GM21528 (cell line): ENCODE measurements around the gene ESRRA.

Experiments
- ATAC-seq: cut with Tn5 transposase; IDR thresholded peaks from one replicate; pipeline ENCODE4 v1.9.1; 2021; ENCODE audit warnings: mild to moderate bottlenecking, moderate library complexity; ENCODE audit not compliant: unreplicated experiment, low FRiP score

ESRRA gene

DNA sequence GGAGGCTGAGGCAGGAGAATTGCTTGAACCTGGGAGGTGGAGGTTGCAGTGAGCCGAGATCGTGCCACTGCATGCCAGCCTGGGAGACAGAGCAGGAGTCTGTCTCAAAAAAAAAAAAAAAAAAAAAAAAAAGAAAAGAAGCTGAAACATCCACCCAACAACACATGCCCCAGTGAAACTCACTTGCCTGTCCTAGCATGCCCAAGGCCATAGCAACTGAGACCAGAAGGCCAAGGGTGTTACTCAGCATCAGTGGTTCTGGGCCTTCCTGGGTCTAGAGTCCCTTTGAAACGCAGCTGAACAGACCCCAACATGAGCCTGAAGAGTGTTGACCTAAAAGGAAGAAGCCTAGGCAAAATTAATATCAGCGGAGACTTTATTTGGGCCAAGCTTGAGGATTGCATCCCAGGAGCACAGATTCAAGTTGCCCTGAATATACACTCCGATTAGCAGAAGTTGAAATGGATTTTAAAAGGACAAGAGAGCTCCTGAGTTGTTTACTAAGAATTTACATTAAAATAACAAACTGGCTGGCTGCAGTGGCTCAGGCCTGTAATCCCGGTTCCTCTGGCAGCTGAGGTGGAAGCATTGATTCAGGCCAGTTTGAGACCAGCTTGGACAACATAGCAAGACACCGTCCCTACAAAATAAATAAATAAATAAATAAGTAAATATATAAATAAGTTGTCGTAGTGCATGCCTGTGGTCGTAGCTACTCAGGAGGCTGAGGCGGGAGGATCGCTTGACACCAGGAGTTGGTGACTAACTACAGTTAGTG, 19.6 kb downstream of the ESRRA start:
- no peak for ATAC-seq

DNA sequence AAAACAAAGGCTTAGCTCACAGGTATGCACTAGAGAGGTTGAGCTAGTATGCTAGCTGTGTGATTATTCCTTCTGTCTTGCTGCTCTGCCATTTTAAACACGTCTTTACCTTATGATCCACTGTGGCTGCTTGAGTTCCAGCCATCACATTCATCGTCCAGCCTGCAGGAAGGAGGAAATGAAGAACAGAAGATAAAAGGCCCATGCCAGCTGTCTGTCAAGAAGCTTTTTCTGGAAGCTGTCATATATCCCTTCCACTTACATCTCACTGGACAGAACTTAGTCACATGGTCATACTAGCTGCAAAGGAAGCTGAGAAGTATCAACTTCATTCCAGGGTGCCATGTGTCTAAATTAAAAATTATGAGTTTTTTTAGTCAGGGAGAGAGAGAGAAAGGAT, 22.1 kb downstream of the ESRRA start:
- no peak for ATAC-seq

DNA sequence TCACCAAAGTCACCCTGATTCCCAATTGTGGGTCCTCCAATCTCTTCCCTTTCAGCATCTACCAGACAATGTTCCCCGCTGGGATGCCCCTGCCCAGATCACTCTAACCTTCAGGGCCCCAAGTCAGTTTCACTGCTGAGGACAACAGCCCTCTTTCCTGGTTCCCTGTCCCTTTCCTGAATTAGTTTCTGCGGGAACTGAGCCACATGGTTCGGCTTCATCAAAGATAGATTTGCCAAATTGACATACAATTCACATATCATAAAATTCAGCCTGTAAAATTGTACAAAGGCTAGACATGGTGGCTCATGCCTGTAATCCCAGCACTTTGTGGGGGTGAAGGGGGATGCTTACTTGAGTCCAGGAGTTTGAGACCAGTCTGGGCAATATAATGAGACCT, 22.7 kb downstream of the ESRRA start:
- no peak for ATAC-seq

DNA sequence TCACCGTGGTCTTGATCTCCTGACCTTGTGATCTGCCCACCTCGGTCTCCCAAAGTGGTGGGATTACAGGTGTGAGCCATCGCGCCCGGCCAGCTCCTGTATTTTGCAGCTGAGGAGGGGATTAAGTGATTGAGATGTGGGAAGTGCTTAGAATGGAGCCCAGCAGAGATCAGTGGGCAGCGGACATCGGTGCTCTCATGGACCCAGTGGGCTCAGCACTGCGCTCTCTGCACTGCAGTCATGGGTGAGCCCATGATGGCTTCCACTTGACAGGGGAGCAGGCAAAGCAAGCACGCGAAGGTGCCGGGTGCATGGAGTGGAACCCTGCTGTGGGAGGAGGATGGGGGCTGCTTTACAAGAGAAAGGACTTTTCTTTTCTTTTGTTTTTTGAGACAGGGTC, 25.6 kb downstream of the ESRRA start:
- ATAC-seq = no peak

DNA sequence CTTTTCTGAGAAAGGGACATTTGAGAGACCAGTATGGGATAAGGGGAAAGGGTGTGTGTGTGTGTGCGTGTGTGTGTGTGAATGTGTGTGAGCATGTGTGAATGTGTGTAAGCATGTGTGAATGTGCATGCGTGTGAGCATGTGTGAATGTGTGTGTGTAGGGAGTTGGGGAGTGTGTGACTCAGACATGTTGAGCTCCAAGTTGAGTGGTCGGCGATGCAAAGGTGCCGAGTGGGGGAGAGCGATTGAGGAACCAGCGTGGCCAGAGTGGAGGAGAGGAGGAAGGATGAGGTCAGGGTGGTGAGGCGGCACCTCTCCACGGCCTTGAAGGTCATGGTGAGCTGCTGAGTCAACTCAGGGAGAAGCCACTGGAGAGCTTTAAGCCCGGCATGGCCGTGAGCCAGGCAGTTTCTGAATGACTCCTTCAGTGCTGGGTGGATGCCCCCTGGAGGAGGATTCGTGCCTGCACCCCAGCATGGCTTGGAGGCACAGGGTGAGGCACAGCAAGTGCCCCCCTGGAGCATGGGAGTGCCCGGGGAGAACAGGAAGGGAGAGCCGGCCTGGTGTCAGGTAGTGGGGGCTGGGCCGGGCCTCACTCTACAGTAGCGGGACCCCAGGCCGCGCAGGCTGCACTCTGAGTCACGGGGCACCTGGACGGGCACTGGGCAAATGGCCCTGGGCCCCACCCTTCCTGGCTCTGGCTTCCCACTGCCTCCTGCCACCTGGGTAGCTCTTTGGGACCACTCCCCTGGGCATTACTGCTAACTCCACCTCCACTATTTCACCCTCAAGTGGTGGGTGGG, 26.4 kb downstream of the ESRRA start:
- no peak for ATAC-seq

DNA sequence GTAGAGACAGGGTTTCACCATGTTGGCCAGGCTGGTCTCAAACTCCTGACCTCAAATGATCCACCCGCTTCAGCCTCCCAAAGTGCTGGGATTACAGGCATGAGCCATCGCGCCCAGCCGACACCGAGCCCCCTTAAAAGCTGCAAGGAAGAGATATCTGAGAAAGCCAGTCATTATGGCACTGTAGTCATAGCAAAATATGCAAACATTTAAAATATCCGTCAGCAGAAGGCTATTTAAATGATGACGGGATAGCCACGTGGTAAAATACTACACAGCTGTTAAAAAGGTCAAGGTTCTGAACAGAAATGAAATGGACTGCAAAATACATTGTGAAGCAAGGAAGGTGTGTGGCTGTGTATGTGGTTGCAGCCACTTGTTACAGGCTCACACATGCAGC, 28.2 kb downstream of the ESRRA start:
- ATAC-seq = no peak

DNA sequence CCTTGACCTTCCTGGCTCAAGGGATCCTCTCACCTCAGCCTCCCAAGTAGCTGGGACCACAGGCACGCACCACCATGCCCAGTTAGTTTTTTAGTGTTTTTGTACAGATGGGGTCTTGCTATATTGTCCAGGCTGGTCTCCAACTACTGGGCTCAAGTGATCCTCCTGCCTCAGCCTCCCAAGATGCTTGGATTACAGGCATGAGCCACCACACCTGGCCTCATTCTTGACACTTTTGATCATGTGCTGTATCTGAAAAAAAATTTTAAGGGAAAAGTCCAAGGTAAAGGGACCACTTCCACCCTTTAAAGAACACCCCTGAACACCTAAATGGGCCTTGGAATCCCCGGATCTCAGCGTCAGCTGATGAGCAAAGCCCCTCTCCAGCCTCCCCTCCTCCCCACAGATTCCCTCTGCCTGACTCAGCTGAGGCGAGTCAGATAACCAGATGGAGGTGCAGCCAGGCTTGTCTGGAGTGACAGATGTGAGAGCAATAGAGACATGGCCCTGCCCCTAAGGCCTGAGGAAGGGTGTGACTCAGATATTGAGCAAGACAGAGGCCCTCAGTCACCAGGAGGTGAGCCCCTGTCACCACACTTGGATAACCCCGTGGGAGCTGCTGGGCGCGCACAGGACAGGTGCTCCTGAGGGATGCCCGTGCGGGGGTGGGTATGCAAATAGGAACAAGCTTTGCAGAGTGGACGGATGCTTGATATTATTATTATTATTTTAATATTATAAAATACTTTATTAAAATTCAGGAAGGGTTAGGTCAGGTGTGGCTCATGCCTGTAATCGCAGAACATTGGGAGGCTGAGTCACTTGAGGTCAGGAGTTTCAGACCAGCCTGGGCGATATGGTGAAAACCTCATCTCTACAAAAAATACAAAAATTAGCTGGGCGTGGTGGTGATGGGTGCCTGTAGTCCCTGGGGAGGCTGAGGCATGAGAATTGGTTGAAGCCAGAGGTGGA, 29.7 kb downstream of the ESRRA start:
- ATAC-seq = peak; percentile 64

DNA sequence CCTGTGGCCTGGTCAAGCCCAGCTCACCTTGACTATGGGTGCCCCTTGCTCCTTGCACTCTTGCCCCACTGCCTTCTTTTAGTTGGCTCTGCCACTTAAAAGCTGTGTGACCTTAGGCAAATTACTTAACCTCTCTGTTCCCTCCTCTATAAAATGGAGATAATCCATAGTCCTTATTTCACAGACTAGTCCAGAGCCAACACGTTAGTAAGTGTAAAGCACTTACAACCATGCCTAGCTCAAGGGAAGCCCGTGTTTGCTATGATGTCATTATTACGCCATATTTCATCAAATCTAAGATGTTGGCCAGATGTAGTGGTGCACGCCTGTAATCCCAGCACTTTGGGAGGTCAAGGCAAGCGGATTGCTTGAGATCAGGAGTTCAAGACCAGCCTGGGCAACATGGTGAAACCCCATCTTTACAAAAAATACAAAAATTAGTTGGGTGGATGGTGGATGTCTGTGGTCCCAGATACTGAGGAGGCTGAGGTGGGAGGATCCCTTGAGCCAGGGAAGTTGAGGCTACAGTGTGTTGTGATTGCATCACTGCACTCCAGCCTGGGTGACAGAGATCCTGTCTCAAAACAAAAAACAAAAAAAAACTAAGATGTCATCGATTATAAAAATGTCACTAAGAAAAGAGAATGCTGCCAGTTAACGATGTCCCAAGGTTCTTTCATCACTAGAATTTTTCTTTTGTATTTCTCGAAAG, 32.4 kb downstream of the ESRRA start:
- no peak for ATAC-seq

DNA sequence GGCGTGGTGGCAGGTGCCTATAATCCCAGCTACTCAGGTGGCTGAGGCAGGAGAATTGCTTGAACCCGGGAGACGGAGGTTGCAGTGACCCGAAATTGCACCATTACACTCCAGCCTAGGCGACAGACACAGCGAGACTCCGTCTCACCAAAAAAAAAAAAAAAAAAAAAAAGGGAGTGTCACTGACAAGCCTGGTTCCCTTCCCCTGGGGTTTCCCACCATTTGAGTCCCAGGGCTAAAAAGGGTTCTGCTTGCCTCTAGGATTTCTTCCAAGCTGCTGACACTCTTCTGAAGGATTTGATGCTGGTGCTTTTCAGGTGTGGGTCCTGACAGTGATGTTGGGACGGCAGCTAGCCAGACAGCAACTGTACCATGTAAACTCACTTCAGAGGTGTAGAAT, 33.4 kb downstream of the ESRRA start:
- ATAC-seq = no peak

DNA sequence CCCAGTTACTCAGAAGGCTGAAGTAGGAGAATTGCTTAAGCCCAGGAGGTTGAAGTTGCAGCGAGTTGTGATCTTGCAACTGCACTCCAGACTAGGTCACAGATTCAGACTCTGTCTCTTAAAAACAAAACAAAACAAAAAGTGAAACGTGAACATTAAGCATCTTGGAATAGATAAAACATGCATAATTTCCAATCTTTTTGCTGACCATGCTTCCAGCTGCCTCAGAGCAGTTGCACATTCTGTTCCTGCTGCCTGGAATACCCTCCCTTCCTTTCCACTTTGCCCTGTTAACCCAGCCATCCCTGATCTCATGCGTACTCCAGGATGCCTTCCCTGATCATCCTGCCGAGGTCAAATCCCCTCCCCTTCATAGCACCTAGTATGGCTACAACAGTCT, 34.0 kb downstream of the ESRRA start:
- ATAC-seq = no peak

DNA sequence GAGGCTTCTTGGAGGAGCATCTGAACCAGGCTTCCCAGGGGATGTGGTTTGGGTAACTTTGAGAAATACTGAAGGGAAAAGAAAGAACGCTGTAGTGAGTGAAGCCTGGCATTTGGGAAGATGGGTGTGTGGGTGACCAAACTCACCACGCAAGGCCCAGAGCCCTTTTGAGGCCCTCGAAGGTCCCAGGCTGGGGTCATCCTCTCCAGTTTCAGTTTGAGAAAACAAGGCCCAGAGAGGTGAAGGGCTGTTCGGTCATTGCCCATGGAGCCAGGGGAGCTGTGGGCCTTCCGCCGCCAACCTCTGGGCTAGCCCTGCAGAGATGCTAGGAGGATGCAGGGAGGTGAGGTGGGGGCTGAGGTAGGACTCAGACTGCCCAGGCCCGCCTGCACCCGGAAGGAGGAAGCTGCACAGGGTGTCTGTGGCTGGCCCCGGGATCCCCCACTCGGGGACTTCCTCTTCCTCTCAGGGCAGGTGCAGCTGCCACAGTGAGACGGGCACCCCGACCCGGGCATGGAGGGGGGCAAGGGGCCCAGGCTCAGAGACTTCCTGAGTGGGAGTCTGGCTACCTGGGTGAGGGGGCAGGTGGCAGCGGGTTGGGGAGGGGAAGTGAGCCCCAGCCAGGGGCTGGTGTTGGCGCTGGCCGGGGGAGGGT, 34.6 kb downstream of the ESRRA start, which contains the start of gene CCDC88B:
CCDC88B (plus strand) TSS at position 451 of the 655 bp plus-strand sequence; CDS start at position 514, 63 bp downstream.
- ATAC-seq = peak; percentile 63

DNA sequence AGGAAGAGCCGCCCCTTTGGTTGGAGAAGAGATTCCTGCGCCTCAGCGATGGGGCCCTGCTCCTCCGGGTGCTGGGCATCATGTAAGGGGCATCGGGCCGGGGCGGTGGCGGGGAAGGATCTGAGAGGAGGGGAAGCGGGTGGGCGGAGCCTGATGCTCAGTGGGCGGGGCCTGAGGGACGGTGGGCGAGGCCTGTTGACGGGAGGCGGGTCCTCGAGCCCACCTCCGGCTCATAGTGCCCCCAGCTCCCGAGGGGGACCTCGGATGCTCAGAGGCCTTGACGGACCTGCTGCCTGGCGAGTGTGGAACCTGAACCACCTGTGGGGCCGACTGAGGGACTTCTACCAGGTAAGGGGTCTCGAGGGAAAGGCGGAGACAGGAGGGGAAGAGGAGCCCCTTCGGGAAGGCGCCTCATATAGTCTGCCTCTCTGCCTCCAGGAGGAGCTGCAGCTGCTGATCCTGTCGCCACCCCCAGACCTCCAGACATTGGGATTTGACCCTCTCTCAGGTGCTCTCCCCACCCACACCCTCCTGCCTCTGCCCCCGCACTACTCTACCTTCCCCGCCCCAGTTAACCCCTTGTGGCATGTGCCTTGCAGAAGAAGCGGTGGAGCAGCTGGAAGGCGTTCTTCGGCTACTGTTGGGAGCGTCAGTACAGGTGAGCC, 35.5 kb downstream of the ESRRA start:
- peak; percentile 32 for ATAC-seq

DNA sequence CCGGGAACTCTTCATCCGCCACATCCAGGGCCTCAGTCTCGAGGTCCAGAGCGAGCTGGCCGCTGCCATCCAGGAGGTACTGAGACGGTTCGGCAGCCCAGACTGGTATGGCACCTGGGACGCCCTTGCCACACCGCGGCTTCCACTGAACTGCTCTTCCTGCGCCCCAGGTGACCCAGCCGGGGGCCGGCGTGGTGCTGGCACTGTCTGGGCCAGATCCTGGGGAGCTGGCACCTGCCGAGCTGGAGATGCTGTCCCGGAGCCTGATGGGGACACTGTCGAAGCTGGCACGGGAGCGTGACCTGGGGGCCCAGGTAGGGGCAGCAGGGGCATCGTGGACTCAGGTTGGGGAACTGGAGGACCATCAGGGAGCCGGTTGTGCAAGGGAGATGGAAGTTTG, 36.1 kb downstream of the ESRRA start:
- ATAC-seq = no peak

DNA sequence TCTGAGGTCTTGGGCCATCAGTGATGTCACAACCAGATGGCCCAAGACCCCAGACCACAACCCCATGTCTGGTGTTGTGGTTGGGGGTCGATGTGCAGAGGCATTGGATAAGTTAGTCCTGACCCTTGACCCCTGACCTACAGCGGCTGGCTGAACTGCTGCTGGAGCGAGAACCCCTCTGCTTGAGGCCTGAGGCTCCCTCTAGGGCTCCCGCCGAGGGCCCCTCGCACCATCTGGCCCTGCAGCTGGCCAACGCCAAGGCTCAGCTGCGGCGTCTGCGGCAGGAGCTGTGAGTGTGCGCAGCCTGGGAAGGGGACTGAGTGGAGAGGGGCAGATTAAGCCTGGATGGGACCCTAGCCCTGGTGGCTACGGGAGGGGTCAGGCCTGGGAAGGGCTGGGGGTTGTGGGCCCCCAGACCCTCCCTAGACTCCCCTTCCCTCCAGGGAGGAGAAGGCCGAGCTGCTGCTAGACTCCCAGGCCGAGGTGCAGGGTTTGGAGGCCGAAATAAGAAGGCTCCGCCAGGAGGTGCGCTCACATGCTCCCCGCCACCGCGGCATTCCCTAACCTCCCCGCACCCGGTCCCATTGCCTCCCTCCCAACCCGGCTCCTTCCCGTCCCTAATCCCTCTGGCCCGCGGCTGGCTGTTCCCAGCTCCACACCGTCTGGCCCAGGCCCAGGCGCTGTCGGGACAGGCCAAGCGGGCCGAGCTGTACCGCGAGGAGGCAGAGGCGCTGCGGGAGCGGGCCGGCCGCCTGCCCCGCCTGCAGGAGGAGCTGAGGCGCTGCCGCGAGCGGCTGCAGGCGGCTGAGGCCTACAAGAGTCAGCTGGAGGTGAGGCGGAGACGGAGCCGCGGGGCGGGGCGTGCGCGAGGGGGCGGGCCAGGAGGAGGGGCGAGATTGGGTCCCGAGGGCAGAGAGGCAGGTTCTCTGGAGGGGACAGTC, 36.8 kb downstream of the ESRRA start:
- ATAC-seq = no peak

DNA sequence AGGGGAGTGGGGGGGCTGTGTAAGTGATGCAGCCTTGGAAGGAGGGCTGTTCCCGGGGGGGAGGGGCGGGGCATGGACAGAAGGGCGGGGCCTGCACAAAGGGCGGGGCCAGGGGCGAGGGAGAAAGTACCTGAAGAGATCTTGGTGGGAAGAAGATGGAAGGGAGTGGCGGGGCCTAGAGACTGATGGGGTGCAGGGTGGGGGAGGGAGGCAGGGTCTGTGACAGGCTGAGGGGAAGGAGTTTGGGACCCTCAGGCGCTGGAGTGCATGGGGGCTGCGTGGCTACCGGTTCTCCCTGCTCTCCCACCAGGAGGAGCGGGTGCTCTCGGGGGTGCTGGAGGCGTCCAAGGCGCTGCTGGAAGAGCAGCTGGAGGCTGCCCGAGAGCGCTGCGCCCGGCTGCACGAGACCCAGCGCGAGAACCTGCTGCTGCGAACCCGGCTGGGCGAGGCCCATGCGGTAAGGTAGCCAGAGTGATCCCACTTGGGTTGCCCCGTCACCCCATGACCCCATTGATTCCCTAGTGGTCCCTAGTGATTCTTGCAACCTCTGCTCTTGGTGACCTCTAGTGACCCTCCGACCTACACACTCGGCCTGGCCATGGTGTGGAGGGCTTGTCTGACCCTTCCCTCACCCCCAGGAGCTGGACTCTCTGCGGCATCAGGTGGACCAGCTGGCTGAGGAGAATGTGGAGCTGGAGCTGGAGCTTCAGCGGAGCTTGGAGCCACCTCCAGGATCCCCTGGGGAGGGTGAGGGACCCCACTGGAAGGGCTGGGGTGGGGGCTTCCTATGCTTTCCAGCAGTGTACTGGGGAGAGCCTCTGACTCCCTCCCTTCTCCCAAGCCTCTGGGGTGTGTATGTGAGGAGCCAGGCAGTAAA, 37.8 kb downstream of the ESRRA start:
- ATAC-seq = no peak

DNA sequence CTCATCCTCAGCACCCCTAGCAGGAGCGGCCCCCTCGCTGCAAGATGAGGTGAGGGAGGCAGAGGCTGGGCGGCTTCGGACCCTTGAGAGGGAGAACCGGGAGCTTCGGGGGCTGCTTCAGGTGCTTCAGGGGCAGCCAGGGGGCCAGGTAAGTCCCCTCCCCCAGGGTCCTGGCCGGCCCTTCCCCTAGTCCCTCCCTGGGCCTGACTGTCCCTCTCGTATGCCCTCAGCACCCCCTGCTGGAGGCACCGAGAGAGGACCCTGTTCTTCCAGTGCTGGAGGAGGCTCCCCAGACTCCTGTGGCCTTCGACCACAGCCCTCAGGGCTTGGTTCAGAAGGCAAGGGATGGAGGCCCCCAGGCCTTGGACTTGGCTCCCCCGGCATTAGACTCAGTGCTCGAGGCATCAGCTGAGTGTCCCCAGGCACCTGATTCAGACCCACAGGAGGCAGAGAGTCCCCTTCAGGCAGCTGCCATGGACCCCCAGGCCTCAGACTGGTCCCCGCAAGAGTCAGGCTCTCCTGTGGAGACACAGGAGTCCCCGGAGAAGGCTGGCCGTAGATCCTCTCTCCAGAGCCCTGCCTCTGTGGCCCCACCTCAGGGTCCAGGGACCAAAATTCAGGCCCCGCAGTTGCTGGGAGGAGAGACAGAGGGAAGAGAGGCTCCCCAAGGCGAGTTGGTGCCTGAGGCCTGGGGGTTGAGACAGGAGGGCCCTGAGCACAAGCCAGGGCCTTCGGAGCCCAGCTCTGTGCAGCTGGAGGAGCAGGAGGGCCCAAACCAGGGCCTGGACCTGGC, 38.6 kb downstream of the ESRRA start:
- no peak for ATAC-seq
